Vagina (tissue), 2 donors: ENCODE measurements around the gene GNAZ.

Experiments
- CTCF ChIP-seq, 3 experiments: fragments of 450-650 bp in 2 of 3; fragments of 200-600 bp in 1 of 3; sonication (generic) in 1 of 3; IDR thresholded peaks; one replicate each; pipeline ENCODE4 v1.5.1; 2017 to 2019; ENCODE audit warnings: antibody characterized with exemption in 3 of 3, mild to moderate bottlenecking in 2 of 3, moderate library complexity in 2 of 3
- POLR2AphosphoS5 ChIP-seq, 2 donors: sonication (generic); formaldehyde crosslinking; IDR thresholded peaks; one replicate each; pipeline ENCODE4 v1.9.0; 2017; ENCODE audit warnings: antibody characterized with exemption in 2 of 2, mild to moderate bottlenecking in 2 of 2, low read depth in 1 of 2; ENCODE audit not compliant: insufficient read depth in 1 of 2

- no peak for TF ChIP-seq CTCF (IDR thresholded peaks at IDR 0.05)
- no peak for TF ChIP-seq POLR2AphosphoS5 (IDR thresholded peaks at IDR 0.05; ENCODE audit: insufficient read depth in 1 of 2, low read depth in 1 of 2)
These were observed 31.2 kb downstream of the GNAZ start for GRCh38 chr22:23101524-23101923.
